Calu3 (cell line): ENCODE measurements around the gene MORF4L2. TPM values are rescaled to one million over a fixed set of nuclear protein-coding genes. Genes with fewer than 3 reads are reported as not detected.

ENCODE experiments used
- BruUV-seq: library from RNA; stranded (reverse); fragments of 400-500 nt; replicated peaks from 2 replicates; lab custom pipeline; 2021; lab: Mats Ljungman, UMichigan
- CTCF ChIA-PET: fragments of 300-600 bp; sonication (Branson Sonifier 250); formaldehyde crosslinking; loops from one replicate; lab custom pipeline; 2022; ENCODE audit warnings: antibody characterized with exemption; lab: Charles Lee
- DNase-seq: peaks from one replicate; pipeline ENCODE4 v3.0.0; 2022
- H3K27ac Mint-ChIP-seq: one replicate; pipeline ENCODE4 v1.8.0; 2022; ENCODE audit warnings: mixed read lengths; ENCODE audit not compliant: unreplicated experiment
- H3K27me3 Mint-ChIP-seq: one replicate; pipeline ENCODE4 v1.8.0; 2022; ENCODE audit warnings: mixed read lengths; ENCODE audit not compliant: unreplicated experiment
- H3K36me3 Mint-ChIP-seq: one replicate; pipeline ENCODE4 v1.8.0; 2022; ENCODE audit warnings: mild to moderate bottlenecking, moderate library complexity, mixed read lengths; ENCODE audit not compliant: insufficient read depth, unreplicated experiment
- H3K4me1 Mint-ChIP-seq: one replicate; pipeline ENCODE4 v1.8.0; 2022; ENCODE audit warnings: mild to moderate bottlenecking, low read depth, mixed read lengths; ENCODE audit not compliant: unreplicated experiment
- H3K4me3 Mint-ChIP-seq: one replicate; pipeline ENCODE4 v1.8.0; 2022; ENCODE audit warnings: mild to moderate bottlenecking, low read depth, moderate library complexity, mixed read lengths; ENCODE audit not compliant: unreplicated experiment
- H3K9me3 Mint-ChIP-seq: one replicate; pipeline ENCODE4 v1.8.0; 2022; ENCODE audit warnings: low read depth, mixed read lengths; ENCODE audit not compliant: unreplicated experiment
- intact Hi-C: fragments of 100-400 bp; cut with micrococcal nuclease; formaldehyde crosslinking; loops from one replicate; pipeline ENCODE4 v1.10.0; 2022; ENCODE audit not compliant: unreplicated experiment
- total RNA-seq: library from RNA; stranded (reverse); gene quantifications from 2 replicates; pipeline ENCODE4 v1.2.3, GENCODE V29; 2022
- TF ChIP-seq, protein P1 (sequence below): fragments of 200-600 bp; IDR thresholded peaks from one replicate; pipeline ENCODE4 v1.8.0; 2022; ENCODE audit warnings: antibody characterized with exemption; ENCODE audit not compliant: unreplicated experiment

The MORF4L2 gene
- total RNA-seq, 1 experiment from 2014 or later, result 388 TPM

DNA sequence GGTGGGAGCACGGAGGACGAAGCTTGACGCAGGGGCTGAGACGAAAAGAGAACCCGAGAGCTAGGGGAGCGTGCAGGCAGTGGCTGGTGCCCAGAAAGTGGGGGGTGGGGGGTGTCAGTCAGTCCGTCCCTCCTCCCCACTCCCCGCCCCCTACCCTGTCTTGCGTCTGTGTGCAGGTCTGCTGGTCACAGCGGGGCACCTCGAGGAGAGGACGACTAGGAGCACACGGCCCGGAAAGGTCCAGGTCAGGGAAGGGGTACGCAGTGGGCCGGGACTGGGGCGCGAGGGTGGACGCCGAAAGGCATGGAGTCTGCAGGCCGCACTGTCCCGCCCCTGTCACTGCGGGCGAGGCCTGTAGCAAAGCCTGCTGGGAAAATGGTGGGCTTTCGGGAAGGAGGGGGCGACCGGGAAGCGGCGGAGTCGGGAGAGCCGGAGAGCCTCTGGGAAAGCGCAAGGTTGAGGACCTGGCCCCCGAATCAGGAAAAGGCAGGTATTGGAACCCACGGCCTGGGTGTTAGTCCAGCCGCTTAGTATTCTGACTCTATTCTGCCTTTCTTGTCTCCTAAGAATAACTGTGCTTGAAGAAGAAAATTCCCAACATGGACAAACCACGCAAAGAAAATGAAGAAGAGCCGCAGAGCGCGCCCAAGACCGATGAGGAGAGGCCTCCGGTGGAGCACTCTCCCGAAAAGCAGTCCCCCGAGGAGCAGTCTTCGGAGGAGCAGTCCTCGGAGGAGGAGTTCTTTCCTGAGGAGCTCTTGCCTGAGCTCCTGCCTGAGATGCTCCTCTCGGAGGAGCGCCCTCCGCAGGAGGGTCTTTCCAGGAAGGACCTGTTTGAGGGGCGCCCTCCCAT, 57.0 kb downstream of the MORF4L2 start:
- CTCF ChIA-PET, result interaction anchor here (0.7 to 1.8 kb wide), 6 partner anchors 11 to 304 kb away, joined by 3 to 11 read pairs (median 4); no protein-coding TSS in a partner anchor
- H3K27ac Mint-ChIP-seq, result peak overlapping the region; percentile 48
- peaks cover 23% of the 10 kb centered on the region for H3K36me3 Mint-ChIP-seq
- H3K27me3 Mint-ChIP-seq, result no peaks in the 10 kb centered on the region
- DNase-seq, result peak; percentile 65
- intact Hi-C loops, result loop anchor here (5.0 kb wide), 2 partner anchors 58 to 97 kb away; partner anchors contain the start of gene MORF4L2
- no TSS peak for BruUV-seq
- TF ChIP-seq, protein P1, sequence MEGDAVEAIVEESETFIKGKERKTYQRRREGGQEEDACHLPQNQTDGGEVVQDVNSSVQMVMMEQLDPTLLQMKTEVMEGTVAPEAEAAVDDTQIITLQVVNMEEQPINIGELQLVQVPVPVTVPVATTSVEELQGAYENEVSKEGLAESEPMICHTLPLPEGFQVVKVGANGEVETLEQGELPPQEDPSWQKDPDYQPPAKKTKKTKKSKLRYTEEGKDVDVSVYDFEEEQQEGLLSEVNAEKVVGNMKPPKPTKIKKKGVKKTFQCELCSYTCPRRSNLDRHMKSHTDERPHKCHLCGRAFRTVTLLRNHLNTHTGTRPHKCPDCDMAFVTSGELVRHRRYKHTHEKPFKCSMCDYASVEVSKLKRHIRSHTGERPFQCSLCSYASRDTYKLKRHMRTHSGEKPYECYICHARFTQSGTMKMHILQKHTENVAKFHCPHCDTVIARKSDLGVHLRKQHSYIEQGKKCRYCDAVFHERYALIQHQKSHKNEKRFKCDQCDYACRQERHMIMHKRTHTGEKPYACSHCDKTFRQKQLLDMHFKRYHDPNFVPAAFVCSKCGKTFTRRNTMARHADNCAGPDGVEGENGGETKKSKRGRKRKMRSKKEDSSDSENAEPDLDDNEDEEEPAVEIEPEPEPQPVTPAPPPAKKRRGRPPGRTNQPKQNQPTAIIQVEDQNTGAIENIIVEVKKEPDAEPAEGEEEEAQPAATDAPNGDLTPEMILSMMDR, result peak; percentile 43
- H3K4me1 Mint-ChIP-seq, result peaks cover 9% of the 10 kb centered on the region
- no peaks in the 10 kb centered on the region for H3K9me3 Mint-ChIP-seq
- peak overlapping the region; percentile 97 for H3K4me3 Mint-ChIP-seq

DNA sequence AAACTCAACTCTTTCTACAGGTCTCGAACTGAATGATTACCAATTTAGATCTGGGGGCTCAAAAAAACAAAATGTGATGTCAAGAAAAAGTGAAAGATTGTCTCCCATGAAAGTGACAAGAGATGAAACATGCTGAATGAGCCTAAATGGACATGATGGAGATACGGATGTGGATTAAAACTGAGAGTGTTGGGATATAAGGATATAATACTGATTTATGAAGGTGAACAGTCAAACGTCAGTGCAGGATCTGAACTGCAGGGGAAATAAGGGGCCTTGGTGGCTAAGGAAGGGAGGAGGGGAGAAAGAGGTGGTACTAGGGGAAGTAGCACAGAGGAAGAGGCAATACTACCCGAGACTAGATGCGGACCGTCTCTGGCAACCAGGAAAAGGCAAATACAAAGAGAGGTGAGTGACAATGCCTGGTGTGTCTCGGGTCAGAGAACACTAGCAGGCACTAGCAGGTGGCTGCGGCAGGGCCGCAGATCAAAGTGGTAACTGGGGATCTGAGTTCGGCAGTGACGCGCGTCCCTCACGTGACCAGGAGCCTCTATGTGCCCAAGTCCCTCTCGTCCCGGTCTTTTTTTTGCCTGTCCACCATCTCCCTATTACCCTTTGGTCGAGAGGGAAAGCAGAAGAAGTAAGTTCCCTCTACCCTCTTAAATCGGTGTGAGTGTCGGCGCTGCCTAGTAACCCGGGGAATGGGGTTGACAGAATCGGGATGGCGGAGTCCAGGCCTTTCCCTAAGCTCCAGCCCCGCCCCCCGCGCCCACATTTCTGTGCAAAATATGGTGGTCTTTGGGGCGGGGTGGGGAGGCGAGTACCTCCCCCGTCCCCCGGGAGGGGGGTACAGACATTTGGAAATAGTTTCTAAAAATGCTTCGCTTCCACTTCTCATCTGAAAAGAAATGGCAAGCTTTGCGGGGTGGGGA, 57.8 kb downstream of the MORF4L2 start, which contains the start of gene TCEAL1:
Gene TCEAL1 (plus strand): TSS at position 590 of the 932 bp plus-strand sequence. CDS start 942 bp downstream, outside the sequence.
- BruUV-seq, result TSS peak; percentile 28
- H3K27me3 Mint-ChIP-seq, result no peaks in the 10 kb centered on the region
- H3K4me1 Mint-ChIP-seq, result peaks cover 9% of the 10 kb centered on the region
- TF ChIP-seq, protein P1, result no peak
- peak; percentile 43 for DNase-seq
- peak within 1 kb of the TSS; percentile 48 for H3K27ac Mint-ChIP-seq
- CTCF ChIA-PET, result interaction anchor here (1.7 to 1.8 kb wide), 2 partner anchors 28 to 95 kb away, joined by 8 to 11 read pairs; no protein-coding TSS in a partner anchor
- no peaks in the 10 kb centered on the region for H3K9me3 Mint-ChIP-seq
- intact Hi-C loops, result loop anchor here (5.0 kb wide), 1 partner anchor 59 kb away; the partner anchor contains the start of gene MORF4L2
- H3K4me3 Mint-ChIP-seq, result peak within 1 kb of the TSS; percentile 97
- H3K36me3 Mint-ChIP-seq, result peaks cover 23% of the 10 kb centered on the region

DNA sequence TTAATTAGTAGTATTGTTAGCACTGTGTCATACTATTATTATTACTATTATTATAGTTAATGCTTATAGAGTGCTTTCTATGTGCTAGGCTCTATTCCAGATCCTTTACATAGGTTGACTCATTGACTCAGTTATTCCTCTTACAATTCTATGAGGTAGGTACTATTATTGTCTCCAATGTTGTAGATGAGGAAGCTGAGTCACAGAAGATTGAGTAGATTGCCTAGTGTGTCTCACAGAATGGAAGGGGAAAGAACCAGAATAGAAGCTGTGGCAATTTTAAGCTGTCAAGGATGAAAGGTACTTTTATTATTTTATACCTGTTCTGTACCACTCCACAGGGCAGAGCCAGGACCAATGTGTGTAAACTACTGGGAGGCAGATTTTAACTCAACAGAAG, 59.6 kb downstream of the MORF4L2 start:
- DNase-seq, result no peak

More for the DNA sequence above, 59.6 kb downstream of the MORF4L2 start:
- Mint-ChIP-seq H3K4me1 (peaks cover 9% of the 10 kb centered on the region), H3K27ac (no peak overlapping the region), H3K9me3 (no peaks in the 10 kb centered on the region), H3K36me3 (peaks cover 23% of the 10 kb centered on the region), H3K4me3 (no peak overlapping the region), H3K27me3 (no peaks in the 10 kb centered on the region)
- CTCF ChIA-PET, result no interaction called here
- intact Hi-C loops, result loop anchor here (5.0 kb wide), 1 partner anchor 60 kb away; the partner anchor contains the start of gene MORF4L2
- TF ChIP-seq, protein P1, result no peak
- BruUV-seq, result no TSS peak

Other genes with a start within 250 kb of the MORF4L2 start
- 0.42 and 0.68 TPM in 2 replicates for gene RAB40A, start 167.2 kb downstream of the MORF4L2 start, total RNA-seq
- gene TCEAL4, start 101.2 kb downstream of the MORF4L2 start, total RNA-seq, result 57.6 and 68.0 TPM in 2 replicates
- gene TCEAL3, start 78.7 kb downstream of the MORF4L2 start, total RNA-seq, result 9.1 TPM in 2 replicates
- 16.4 and 17.1 TPM in 2 replicates for gene TCEAL1, start 57.7 kb downstream of the MORF4L2 start, total RNA-seq
- gene TMEM31, start 24.2 kb upstream of the MORF4L2 start, total RNA-seq, result not detected in 2 replicates
- not detected in 2 replicates for gene PLP1, start 90.1 kb upstream of the MORF4L2 start, total RNA-seq
- gene RAB9B, start 145.6 kb upstream of the MORF4L2 start, total RNA-seq, result 1.3 and 1.5 TPM in 2 replicates